ENCODE data around the gene KMT2C. TPM values are rescaled to one million over a fixed set of nuclear protein-coding genes. Genes with fewer than 3 reads are reported as not detected.
A peak's percentile ranks its signal among the peaks of the same experiment; 100 is the strongest.

KMT2C gene
- total and polyA plus RNA-seq, 2 of the 8 experiments (the other 6 are each of a cell fraction or from before 2014, with no cell fraction given) = 9.1 to 40.8 TPM

DNA sequence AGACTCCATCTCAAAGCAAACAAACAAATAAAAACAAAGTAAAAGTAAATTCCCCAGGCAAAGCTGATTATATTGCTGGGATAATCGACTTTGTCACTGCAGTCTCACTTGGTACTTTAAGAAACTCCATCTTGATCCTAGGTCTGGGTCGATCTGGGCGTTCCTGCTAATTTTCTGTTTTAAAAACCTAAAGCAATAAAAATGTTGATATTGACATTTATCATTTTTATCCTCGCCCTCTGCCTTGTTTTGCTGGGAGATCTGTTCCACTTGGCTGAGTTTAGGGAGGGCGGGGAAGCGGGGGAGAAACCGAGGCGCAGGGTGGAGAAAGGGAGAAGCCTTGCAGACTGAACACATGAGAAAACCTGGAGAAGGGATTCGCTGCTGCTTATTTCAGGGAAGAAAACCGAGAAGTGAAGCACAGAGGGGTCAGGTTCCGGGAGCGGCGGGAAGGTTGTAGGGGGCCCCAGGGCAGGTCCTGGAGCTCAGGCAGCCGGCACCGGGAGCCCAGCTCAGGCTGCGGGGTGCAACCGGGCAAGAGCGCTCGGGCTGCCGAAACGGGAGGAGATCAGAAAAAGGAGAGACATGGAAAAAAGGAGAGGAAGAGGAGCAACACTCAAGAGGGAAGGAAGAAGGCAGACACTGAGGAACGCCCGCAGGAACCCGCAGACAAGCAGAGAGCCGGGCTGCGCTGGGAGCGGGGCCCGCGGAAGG lies 27.3 kb upstream of the KMT2C start (continued):
- TF ChIP-seq, protein P1, sequence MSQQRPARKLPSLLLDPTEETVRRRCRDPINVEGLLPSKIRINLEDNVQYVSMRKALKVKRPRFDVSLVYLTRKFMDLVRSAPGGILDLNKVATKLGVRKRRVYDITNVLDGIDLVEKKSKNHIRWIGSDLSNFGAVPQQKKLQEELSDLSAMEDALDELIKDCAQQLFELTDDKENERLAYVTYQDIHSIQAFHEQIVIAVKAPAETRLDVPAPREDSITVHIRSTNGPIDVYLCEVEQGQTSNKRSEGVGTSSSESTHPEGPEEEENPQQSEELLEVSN (IDR thresholded peaks at IDR 0.05) = no peak
- peak; percentile 48 to 51; a peak in 2 of 3 replicates for TF ChIP-seq POLR2A (IDR thresholded peaks at IDR 0.05; ENCODE audit: control extremely low read depth in 1 of 2, low read depth in 2 of 2, low read length in 2 of 2)
- TF ChIP-seq ASH2L (IDR thresholded peaks at IDR 0.05; ENCODE audit: low read length) = peak; percentile 31

Measured in H1 (cell line).